Ishikawa (cell line): Measurements from ENCODE around the gene CCDC88A.

Experiments used
- CEBPB ChIP-seq: IDR thresholded peaks from 2 replicates; pipeline ENCODE4 v1.6.1; 2012
- CREB1 ChIP-seq: IDR thresholded peaks from 2 replicates; pipeline ENCODE4 v1.6.1; 2012; ENCODE audit warnings: low read depth
- EGR1 ChIP-seq: IDR thresholded peaks from 2 replicates; pipeline ENCODE4 v1.6.1; 2012
- EP300 ChIP-seq: IDR thresholded peaks from 2 replicates; pipeline ENCODE4 v1.6.1; 2012; ENCODE audit warnings: borderline replicate concordance
- FOXM1 ChIP-seq: IDR thresholded peaks from 2 replicates; pipeline ENCODE4 v1.6.1; 2012; ENCODE audit warnings: low read depth, borderline replicate concordance
- NFIC ChIP-seq: IDR thresholded peaks from 2 replicates; pipeline ENCODE4 v1.6.1; 2012
- RAD21 ChIP-seq: IDR thresholded peaks from 2 replicates; pipeline ENCODE4 v1.6.1; 2012; ENCODE audit warnings: low read depth
- REST ChIP-seq: IDR thresholded peaks from 2 replicates; pipeline ENCODE4 v1.6.1; 2012; ENCODE audit warnings: low read depth, mild to moderate bottlenecking
- TAF1 ChIP-seq: IDR thresholded peaks from 2 replicates; pipeline ENCODE4 v1.6.1; 2012; ENCODE audit warnings: low read depth, mild to moderate bottlenecking
- TCF12 ChIP-seq: IDR thresholded peaks from 2 replicates; pipeline ENCODE4 v1.6.1; 2012; ENCODE audit warnings: low read depth
- TEAD4 ChIP-seq: IDR thresholded peaks from 2 replicates; pipeline ENCODE4 v1.6.1; 2012
- USF1 ChIP-seq: IDR thresholded peaks from 2 replicates; pipeline ENCODE4 v1.6.1; 2012
- YY1 ChIP-seq: IDR thresholded peaks from 2 replicates; pipeline ENCODE4 v1.6.1; 2012; ENCODE audit warnings: low read depth
- ZBTB7A ChIP-seq: IDR thresholded peaks from 2 replicates; pipeline ENCODE4 v1.6.1; 2012; ENCODE audit warnings: low read depth
- TF ChIP-seq, protein P1 (sequence below): IDR thresholded peaks from 2 replicates; pipeline ENCODE4 v1.6.1; 2012

The CCDC88A gene

GRCh38 chr2:55268288-55268906 lies 151.3 kb downstream of the CCDC88A start:
- TF ChIP-seq TAF1 (no peak), EGR1 (no peak), NFIC (no peak), CEBPB (no peak), YY1 (no peak), TCF12 (no peak), TEAD4 (no peak), RAD21 (no peak), EP300 (no peak), CREB1 (no peak), FOXM1 (no peak), ZBTB7A (no peak), REST (no peak)
- TF ChIP-seq, protein P1, sequence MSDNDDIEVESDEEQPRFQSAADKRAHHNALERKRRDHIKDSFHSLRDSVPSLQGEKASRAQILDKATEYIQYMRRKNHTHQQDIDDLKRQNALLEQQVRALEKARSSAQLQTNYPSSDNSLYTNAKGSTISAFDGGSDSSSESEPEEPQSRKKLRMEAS, result no peak

DNA sequence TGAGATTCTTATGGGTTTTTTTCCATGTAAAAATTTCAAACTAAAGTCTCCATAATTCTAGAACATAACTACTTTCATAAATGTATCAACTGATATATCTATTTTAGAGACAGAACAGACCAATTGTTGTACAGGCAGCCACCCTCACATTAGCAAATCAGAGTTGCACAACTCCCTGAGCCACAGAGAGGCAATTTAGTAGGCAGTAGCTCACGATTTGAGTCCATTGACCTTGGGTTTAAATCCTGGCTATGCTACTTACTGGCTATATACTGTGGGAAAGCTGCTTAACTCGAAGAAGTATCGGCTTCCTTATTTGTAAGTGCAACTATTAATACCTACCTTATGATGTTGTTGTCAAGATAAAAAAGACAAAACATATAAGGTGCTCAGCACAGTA lies 166.8 kb downstream of the CCDC88A start:
- TF ChIP-seq ZBTB7A, result no peak

- no peak for TF ChIP-seq REST
Observed at GRCh38 chr2:55247025-55247424, 172.6 kb downstream of the CCDC88A start.

DNA sequence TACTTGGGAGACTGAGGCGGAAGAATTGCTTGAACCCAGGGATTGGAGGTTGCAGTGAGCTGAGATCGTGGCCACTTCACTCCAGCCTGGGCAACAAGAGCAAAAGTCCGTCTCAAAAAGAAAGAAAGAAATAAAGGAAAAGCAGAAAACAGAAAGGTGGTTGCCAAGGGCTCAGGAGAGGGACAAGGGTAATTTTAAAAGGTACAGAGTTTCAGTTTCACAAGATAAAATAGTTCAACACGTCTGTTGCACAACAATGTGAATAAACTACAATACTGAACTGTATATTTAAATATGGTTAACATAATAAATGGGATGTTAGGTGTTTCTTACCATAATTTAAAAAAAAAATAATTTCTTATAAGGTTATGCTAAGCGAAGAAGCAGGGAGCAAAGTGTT lies 174.2 kb downstream of the CCDC88A start:
- TF ChIP-seq RAD21 (no peak), USF1 (no peak), FOXM1 (no peak), EGR1 (no peak)

- TF ChIP-seq FOXM1 (no peak), TAF1 (no peak), RAD21 (no peak), TCF12 (no peak), CEBPB (no peak), EGR1 (no peak), TEAD4 (no peak)
Observed at GRCh38 chr2:55242617-55243016, 177.0 kb downstream of the CCDC88A start.

DNA sequence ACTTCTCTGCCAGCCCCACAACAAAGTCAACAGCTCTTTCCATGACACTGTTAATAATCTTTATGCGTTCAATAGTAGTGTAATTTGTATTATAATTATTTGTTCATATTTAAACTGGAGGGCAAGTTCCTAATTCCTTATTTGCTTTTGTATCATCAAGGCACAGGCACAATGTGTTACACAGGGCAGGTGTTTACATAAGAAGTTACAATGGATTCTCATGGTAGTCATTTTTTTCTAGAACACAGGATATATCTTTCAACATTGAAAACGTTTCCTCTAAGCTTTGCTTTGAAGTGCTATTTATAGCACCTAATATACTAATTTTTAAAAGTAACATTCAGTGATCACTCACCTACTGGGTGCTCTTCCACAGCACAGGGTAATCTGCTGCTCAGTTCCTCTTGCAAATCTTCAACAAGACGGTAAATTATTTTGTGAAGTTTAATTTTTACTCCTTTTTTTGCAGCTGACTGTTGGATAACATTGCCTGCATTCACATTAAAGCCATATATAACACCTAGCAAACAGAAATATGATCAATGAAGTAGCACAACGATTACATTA lies 179.9 kb downstream of the CCDC88A start:
- TF ChIP-seq YY1, result no peak
- no peak for TF ChIP-seq EP300
- TF ChIP-seq ZBTB7A, result no peak
- TF ChIP-seq NFIC, result no peak
- no peak for TF ChIP-seq USF1
